D721Med (cell line): ENCODE data around the gene SLC12A6.

ENCODE experiments used
- DNase-seq: peaks from one replicate; pipeline ENCODE4 v3.0.0; 2011; ENCODE audit warnings: low spot score; ENCODE audit not compliant: insufficient read length
- FAIRE-seq: peaks from 2 replicates; lab custom pipeline; 2011; peaks lifted over from hg19 to GRCh38; lab: Jason Lieb, UNC
- CTCF ChIP-seq: IDR thresholded peaks from 2 replicates; pipeline ENCODE4 v1.5.1; 2012; ENCODE audit warnings: mild to moderate bottlenecking, control low read depth; ENCODE audit not compliant: insufficient read depth; ENCODE audit errors: missing control alignments

Gene SLC12A6

DNA sequence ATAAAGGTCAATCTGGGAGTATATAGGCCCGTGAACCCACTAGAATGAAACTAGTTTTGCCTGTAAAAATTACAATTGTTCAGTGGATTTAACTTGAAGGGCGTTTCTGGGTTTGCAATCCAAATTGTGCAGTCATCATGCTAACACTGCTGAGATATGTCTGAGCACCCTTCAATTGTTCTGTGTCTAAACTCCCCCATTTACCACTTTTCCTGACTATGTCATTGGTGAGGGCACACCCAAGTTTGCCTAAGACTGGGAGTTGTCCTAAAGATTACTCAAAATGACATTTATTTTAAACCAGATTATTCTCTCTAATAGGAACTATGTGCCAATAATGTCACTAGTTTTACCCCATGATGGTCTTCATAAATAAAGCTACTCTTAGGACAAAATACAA, 58.2 kb downstream of the SLC12A6 start:
- DNase-seq (no peak), FAIRE-seq (no peak)
- TF ChIP-seq CTCF = no peak

DNA sequence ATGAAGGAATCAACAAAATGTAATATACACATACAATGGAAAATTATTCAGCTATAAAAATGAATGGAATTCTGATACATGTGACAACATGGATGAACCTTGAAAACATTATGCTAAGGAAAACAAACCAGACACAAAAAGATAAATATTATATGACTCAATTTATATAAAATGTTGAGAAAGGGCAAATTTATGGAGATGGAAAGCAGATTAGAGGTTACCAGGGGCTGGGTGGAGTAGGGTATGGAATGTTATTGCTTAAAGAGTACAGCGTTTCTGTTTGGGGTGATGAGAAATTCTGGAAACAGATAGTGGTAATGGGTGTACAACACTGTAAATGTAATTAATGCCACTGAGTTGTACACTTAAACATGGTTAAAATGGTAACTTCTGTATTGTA, 61.9 kb downstream of the SLC12A6 start:
- FAIRE-seq (no peak), DNase-seq (no peak)
- TF ChIP-seq CTCF = no peak

GRCh38 chr15:34275154-34275553, 62.4 kb downstream of the SLC12A6 start:
- FAIRE-seq = no peak
- no peak for TF ChIP-seq CTCF
- DNase-seq = no peak

GRCh38 chr15:34271493-34271892, 66.1 kb downstream of the SLC12A6 start:
- no peak for DNase-seq
- no peak for FAIRE-seq
- no peak for TF ChIP-seq CTCF

DNA sequence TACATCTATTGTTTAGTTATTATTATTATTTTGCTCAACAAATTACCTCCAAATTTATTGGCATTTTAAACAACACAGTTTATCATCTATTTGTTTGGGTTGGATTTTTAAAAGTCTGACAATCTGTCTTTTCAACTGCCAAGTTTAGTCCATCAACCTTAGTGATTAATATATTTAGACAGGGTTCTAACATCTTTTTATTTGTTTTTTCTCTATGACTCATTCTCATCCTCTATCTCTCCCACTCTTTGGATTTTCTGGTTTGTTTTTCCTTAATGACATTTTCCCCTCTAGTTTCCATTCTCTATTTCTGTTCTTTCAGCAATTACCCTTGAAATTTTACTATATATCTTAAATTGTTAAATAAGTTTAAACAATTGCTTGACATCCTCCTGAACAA, 70.8 kb downstream of the SLC12A6 start:
- no peak for TF ChIP-seq CTCF
- FAIRE-seq (no peak), DNase-seq (no peak)

DNA sequence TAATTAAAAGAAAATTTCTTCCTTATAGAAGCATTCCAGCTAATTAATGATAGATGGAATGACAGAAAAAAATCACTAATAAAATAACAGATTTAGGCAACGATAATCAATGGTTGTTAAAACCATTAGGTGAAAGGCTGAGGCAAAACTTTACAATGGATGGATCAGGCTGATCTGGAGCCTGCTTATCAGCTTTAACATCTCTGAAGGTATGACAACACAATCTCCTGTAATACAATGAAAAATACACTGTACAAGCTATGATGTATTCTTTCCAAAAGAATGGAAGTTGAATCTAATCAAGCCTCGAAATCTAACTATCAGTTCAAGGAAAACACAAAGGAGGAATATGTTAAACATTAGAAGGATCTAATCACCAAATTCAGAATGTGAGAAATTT, 73.5 kb downstream of the SLC12A6 start:
- TF ChIP-seq CTCF = no peak
- FAIRE-seq (no peak), DNase-seq (no peak)

- no peak for TF ChIP-seq CTCF
- DNase-seq (no peak), FAIRE-seq (no peak)
Observed at GRCh38 chr15:34262362-34262761, 75.2 kb downstream of the SLC12A6 start.
